ENCODE measurements around the gene ARPC3.
"Not testable (repeated sequence)": the region's sequence is repeated elsewhere in the genome, so short reads cannot be mapped to it uniquely, and the experiment has no call there.

The ARPC3 gene

GRCh38 chr12:110436231-110436630 lies 13.9 kb downstream of the ARPC3 start:
- peaks cover 15% of the 10 kb centered on the region for H3K36me3 ChIP-seq (ENCODE audit: insufficient read depth, low read length)
- no peaks in the 10 kb centered on the region for H3K4me1 ChIP-seq (ENCODE audit: insufficient read depth, low read length)
- H3K9ac ChIP-seq (ENCODE audit: low read depth, low read length): no peak overlapping the region
- H3K9me3 ChIP-seq (ENCODE audit: control insufficient read depth, insufficient read depth, low read length): no peaks in the 10 kb centered on the region

DNA sequence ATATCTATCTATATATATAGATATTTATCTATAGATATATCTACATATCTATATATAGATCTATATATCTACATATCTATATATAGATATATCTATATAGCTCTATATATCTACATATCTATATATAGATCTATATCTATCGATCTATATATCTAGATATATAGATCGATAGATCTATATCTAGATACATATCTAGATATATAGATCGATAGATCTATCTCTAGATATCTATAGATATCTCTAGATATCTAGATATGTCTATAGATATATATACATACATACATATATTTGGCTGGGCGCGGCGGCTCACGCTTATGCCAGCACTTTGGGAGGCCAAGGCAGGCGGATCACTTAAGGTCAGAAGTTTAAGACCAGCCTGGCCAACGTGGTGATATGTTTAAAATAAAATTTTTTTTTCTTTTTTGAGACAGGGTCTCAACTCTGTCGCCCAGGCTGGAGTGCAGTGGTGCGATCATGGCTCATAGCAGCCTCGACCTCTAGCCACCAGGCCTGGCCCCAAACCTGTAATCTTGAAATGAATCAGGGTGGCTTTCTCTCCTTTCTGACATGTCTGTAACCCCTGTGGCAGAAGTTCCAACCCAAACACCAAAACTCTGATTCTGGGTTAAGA lies 18.1 kb downstream of the ARPC3 start:
- no peaks in the 10 kb centered on the region for H3K4me1 ChIP-seq (ENCODE audit: insufficient read depth, low read length)
- H3K9ac ChIP-seq (ENCODE audit: low read depth, low read length): no peak overlapping the region
- H3K9me3 ChIP-seq (ENCODE audit: control insufficient read depth, insufficient read depth, low read length): no peaks in the 10 kb centered on the region

GRCh38 chr12:110429676-110430075 lies 20.5 kb downstream of the ARPC3 start:
- not testable (repeated sequence) for H3K4me1 ChIP-seq (ENCODE audit: insufficient read depth, low read length); H3K36me3 ChIP-seq (ENCODE audit: insufficient read depth, low read length); H3K9ac ChIP-seq (ENCODE audit: low read depth, low read length); H3K9me3 ChIP-seq (ENCODE audit: control insufficient read depth, insufficient read depth, low read length)

More for the DNA sequence above, 18.1 kb downstream of the ARPC3 start:
- H3K36me3 ChIP-seq (ENCODE audit: insufficient read depth, low read length): peaks cover 6% of the 10 kb centered on the region; the same call in 1 of the 2 replicates

GRCh38 chr12:110426406-110426805 lies 23.7 kb downstream of the ARPC3 start:
- Histone ChIP-seq H3K9me3 (ENCODE audit: control insufficient read depth, insufficient read depth, low read length) (no peaks in the 10 kb centered on the region), H3K9ac (ENCODE audit: low read depth, low read length) (no peak overlapping the region), H3K4me1 (ENCODE audit: insufficient read depth, low read length) (peaks cover 7% of the 10 kb centered on the region), H3K36me3 (ENCODE audit: insufficient read depth, low read length) (no peaks in the 10 kb centered on the region)

DNA sequence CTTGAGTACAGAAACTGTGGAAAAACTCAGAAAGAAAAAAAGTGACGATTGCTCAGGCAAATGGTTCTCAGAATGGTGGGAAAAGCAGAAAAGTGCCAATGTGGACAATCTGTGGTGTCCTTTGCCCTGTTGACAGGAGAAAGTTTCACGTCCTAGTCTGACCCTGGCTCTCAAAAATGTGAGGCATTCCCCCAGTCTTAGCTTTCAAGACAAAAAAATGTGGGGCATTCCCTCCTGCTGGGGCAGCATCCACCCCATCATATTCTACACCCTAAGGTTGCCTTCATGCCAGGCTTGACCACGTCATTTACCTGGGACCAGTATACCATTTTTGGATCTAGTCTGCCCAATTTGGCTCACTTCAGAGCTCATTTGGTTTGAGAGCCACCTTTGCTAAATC lies 25.9 kb downstream of the ARPC3 start:
- H3K36me3 ChIP-seq (ENCODE audit: insufficient read depth, low read length): no peaks in the 10 kb centered on the region
- H3K9ac ChIP-seq (ENCODE audit: low read depth, low read length): no peak overlapping the region
- peaks cover 7% of the 10 kb centered on the region for H3K4me1 ChIP-seq (ENCODE audit: insufficient read depth, low read length)
- H3K9me3 ChIP-seq (ENCODE audit: control insufficient read depth, insufficient read depth, low read length): no peaks in the 10 kb centered on the region

GRCh38 chr12:110421701-110422100 lies 28.4 kb downstream of the ARPC3 start:
- no peaks in the 10 kb centered on the region for H3K36me3 ChIP-seq (ENCODE audit: insufficient read depth, low read length)
- peaks cover 7% of the 10 kb centered on the region for H3K4me1 ChIP-seq (ENCODE audit: insufficient read depth, low read length)
- no peak overlapping the region for H3K9ac ChIP-seq (ENCODE audit: low read depth, low read length)

GRCh38 chr12:110421159-110421661 lies 28.9 kb downstream of the ARPC3 start:
- H3K9ac ChIP-seq (ENCODE audit: low read depth, low read length): no peak overlapping the region
- H3K36me3 ChIP-seq (ENCODE audit: insufficient read depth, low read length): no peaks in the 10 kb centered on the region
- no peaks in the 10 kb centered on the region for H3K9me3 ChIP-seq (ENCODE audit: control insufficient read depth, insufficient read depth, low read length)
- H3K4me1 ChIP-seq (ENCODE audit: insufficient read depth, low read length): peaks cover 7% of the 10 kb centered on the region

More at GRCh38 chr12:110421701-110422100, 28.4 kb downstream of the ARPC3 start:
- H3K9me3 ChIP-seq (ENCODE audit: control insufficient read depth, insufficient read depth, low read length): no peaks in the 10 kb centered on the region

- H3K9me3 ChIP-seq (ENCODE audit: control insufficient read depth, insufficient read depth, low read length); H3K36me3 ChIP-seq (ENCODE audit: insufficient read depth, low read length); H3K4me1 ChIP-seq (ENCODE audit: insufficient read depth, low read length); H3K9ac ChIP-seq (ENCODE audit: low read depth, low read length): not testable (repeated sequence)
Observed at GRCh38 chr12:110420644-110421043, 29.5 kb downstream of the ARPC3 start.

- H3K9me3 ChIP-seq (ENCODE audit: control insufficient read depth, insufficient read depth, low read length); H3K4me1 ChIP-seq (ENCODE audit: insufficient read depth, low read length); H3K9ac ChIP-seq (ENCODE audit: low read depth, low read length); H3K36me3 ChIP-seq (ENCODE audit: insufficient read depth, low read length): not testable (repeated sequence)
Observed at GRCh38 chr12:110417113-110417512, 33.0 kb downstream of the ARPC3 start.

DNA sequence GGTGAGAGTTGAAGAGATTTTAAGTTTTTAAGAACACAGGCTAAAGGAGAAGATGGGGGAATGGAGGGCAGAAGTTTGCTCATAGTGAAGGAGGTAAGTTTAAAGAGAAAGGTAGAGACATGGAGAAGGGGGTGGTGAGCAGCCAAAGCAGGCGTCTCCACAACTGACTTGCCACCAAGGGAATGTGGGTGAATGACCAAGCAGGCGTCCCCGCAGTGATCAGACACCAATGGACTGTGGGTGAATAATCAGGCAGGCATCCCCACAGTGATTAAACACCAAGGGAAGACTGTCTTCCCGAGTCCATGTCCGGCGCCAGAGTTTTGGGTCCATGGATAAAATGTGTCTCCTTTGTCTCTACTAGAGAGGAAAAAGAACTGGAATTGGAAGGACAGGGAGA lies 40.1 kb downstream of the ARPC3 start:
- H3K9me3 ChIP-seq (ENCODE audit: control insufficient read depth, insufficient read depth, low read length); H3K9ac ChIP-seq (ENCODE audit: low read depth, low read length); H3K36me3 ChIP-seq (ENCODE audit: insufficient read depth, low read length); H3K4me1 ChIP-seq (ENCODE audit: insufficient read depth, low read length): not testable (repeated sequence)

DNA sequence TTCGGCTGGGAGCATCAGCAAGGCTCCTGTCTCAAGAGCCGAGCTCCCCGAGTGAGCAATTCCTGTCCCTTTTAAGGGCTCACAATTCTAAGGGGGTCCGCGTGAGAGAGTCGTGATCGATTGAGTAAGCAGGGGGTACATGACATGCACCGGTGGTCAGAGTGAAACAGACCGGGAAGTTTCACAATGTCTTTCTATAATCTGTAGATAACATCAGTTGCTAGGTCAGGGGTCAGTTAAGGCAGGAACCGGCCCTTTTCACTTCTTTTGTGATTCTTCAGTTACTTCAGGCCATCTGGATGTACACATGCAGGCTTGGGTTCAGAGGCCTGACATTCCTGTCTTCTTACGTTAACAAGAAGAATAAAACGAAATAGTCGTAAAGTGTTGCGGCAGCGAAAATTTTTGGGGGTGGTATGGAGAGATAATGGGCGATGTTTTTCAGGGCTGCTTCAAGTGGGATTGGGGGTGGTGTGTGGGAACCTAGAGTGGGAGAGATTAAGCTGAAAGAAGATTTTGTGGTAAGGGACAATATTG lies 44.9 kb downstream of the ARPC3 start:
- H3K9me3 ChIP-seq (ENCODE audit: control insufficient read depth, insufficient read depth, low read length); H3K36me3 ChIP-seq (ENCODE audit: insufficient read depth, low read length); H3K9ac ChIP-seq (ENCODE audit: low read depth, low read length); H3K4me1 ChIP-seq (ENCODE audit: insufficient read depth, low read length): not testable (repeated sequence)

GRCh38 chr12:110403976-110404682 lies 46.0 kb downstream of the ARPC3 start:
- Histone ChIP-seq H3K4me1 (ENCODE audit: insufficient read depth, low read length) (peaks cover 6% of the 10 kb centered on the region; the same call in 1 of the 2 replicates), H3K36me3 (ENCODE audit: insufficient read depth, low read length) (peaks cover 9% of the 10 kb centered on the region), H3K9me3 (ENCODE audit: control insufficient read depth, insufficient read depth, low read length) (no peaks in the 10 kb centered on the region), H3K9ac (ENCODE audit: low read depth, low read length) (peak overlapping the region; percentile 89)

- peaks cover 10% of the 10 kb centered on the region for H3K36me3 ChIP-seq (ENCODE audit: insufficient read depth, low read length)
- H3K9me3 ChIP-seq (ENCODE audit: control insufficient read depth, insufficient read depth, low read length): no peaks in the 10 kb centered on the region
- H3K4me1 ChIP-seq (ENCODE audit: insufficient read depth, low read length): peaks cover 6% of the 10 kb centered on the region; the same call in 1 of the 2 replicates
- H3K9ac ChIP-seq (ENCODE audit: low read depth, low read length): peak within 1 kb of the TSS; percentile 89
Observed at GRCh38 chr12:110403146-110403975, 46.8 kb downstream of the ARPC3 start, which contains the start of gene ANAPC7. Gene ANAPC7 (minus strand): TSS chr12:110403708. CDS start chr12:110403627, 81 bp downstream.

Measured in ES-I3 (cell line).